Activated CD8-positive, alpha-beta memory T cell treated with anti-CD3 and anti-CD28 coated beads for 24 hours (primary cell): ENCODE results near the gene NCOA7.

Source experiments
- DNase-seq: peaks from one replicate; pipeline ENCODE4 v3.0.0-alpha.2; 2020

The NCOA7 gene

DNA sequence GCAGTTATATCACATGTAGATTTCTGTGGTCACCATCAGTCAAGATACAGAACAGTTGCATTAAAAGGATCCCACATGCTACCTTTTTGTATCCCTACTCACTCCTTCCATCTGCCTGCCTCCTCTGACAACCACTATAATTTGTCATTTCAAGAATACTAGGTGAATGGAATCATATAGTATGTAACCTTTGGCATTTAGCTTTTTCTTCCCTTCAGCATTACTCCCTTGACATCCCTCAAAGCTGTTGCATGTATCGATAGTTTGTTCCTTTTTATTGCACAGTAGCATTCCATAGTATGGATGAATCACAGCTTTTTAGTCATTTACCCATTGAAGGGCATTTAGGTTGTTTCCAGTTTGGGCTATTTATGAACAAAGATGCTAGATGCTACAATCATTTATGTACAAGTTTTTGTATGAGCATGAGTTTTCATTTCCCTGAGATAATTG, 26.1 kb downstream of the NCOA7 start:
- DNase-seq: no peak

GRCh38 chr6:125818225-125818657, 27.5 kb downstream of the NCOA7 start:
- DNase-seq: no peak

DNA sequence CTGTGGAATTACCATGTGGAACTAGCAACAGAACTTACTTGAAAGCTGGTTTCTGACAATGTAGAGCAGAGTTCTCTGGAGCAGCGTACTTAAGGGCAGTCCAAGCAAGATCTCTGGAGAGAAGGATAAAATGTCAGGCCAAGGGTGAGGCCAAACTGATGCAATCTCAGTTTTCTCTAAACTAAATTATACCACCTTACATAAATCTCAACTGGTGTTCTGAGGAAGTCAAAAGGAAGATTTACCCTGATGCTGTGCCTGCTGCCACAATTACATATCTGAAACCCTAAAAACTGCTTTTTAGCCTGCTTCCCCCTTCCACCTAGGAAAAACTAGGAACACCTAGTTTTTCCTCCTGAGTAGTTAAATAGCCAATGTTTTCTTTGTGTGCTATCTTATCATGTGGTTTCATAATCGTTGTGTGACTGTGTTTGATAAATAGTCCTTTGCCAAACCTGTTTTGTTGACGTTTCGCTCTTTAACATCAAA, 28.1 kb downstream of the NCOA7 start:
- no peak for DNase-seq

DNA sequence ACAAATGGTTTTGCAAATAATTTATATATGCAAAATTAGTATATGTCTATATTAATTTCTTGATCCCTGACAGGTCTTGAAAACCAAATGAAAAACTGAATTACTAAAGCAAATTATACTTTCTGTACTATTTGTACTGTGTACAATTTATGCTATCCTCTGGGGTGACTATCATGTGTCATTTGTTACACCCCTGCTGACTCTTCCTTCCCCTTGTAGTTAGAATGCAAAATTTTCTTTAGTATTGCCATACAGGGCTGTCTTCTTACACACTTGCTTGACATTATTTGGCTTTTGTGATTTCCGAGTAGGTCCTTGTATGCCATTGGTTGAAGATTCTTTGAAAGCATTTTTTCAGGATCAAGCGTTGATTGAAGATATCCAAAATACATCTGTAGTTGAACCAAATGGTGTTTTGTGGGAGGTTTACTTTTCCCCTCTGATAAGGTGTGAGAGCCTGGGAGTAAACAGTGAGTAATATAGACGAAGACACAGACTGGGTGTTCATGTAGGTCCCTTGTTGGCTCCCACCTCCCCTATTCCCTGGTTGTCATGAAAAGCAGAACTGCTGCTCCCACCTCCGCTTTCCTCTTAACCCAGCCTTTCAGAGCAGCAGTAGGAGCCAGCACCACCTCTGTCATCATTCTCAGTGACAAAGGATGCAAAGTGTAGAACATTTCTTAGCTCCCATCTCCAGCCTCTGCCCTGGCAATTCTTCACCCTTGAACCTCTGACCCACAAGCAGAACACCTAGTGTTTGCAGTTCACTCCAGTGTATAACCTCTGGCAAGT, 29.0 kb downstream of the NCOA7 start:
- no peak for DNase-seq

- DNase-seq: no peak
Observed at GRCh38 chr6:125821825-125822281, 31.1 kb downstream of the NCOA7 start.

GRCh38 chr6:125823180-125823579, 32.4 kb downstream of the NCOA7 start:
- no peak for DNase-seq

- no peak for DNase-seq
Observed at GRCh38 chr6:125824946-125825771, 34.4 kb downstream of the NCOA7 start.

GRCh38 chr6:125826695-125827463, 36.1 kb downstream of the NCOA7 start:
- DNase-seq: no peak

DNA sequence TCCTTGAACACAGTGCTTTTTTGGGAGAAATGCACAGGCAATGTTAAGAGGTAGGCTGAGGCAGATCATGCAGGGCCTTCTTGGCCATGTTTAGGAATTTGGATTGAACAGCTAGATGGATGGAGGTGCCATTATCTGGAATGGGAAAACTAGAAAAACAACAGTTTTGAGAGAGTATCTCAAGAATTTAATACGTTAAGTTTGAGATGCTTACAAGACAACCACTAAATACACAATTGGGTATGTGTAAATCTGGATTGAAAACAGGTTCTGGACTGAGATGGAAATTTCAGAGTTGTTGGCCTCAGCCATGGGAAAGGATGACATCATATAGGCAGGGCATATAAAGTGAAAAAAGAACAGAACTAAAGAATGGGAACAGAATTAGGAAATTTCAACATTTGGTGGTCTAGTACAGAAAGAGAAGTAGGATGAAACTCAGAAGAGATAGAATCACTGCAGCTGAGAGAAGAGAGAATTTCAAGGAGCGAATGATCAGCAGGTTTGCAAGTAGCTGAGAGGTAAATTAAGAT, 37.1 kb downstream of the NCOA7 start:
- DNase-seq: no peak

DNA sequence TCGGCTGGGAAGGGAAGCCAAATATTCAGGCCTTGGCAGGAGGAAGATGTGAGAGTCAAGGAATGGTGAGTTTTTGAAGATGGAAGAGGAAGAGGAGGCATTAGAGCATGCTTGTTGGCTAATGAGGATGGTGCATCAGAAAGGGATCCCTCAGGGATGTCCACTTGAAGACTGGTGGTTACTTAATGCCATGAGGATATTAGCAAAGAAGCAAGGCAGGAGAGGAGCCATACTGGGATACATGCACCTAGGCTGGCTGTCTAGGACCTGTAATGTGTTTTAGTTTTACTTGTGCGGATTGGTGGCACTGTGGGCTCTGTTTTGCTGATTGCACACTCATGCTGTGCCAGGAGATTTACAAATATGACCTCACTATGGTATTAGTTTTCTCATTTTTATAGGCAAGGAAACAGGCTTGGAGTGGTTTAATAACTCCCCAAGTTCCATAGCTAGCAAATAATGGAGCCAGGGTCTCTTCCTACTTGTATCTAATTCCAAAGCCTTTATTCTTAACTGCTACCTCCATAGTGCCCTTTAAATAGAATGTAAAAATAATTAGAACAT, 37.8 kb downstream of the NCOA7 start:
- DNase-seq: no peak

GRCh38 chr6:125829433-125829832, 38.7 kb downstream of the NCOA7 start:
- DNase-seq: no peak

DNA sequence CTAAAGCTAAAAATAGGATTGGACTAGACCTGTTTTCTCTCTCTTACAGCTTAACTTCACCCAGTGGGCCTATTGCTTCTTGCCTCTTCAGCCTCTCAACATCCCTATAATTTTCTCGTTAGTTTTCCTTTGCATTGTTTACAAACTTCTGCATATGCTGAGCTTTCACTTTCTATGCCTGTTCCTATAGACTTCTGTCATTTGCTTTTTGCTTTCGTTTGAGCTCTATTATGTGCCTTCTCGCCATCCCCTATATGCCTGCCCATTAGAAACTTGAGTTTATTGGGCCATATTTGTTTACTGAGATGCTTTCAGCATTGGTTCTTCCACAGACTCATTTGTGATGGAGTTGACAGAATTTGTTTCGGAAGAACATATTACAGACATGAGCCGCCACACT, 40.9 kb downstream of the NCOA7 start:
- DNase-seq: no peak

DNA sequence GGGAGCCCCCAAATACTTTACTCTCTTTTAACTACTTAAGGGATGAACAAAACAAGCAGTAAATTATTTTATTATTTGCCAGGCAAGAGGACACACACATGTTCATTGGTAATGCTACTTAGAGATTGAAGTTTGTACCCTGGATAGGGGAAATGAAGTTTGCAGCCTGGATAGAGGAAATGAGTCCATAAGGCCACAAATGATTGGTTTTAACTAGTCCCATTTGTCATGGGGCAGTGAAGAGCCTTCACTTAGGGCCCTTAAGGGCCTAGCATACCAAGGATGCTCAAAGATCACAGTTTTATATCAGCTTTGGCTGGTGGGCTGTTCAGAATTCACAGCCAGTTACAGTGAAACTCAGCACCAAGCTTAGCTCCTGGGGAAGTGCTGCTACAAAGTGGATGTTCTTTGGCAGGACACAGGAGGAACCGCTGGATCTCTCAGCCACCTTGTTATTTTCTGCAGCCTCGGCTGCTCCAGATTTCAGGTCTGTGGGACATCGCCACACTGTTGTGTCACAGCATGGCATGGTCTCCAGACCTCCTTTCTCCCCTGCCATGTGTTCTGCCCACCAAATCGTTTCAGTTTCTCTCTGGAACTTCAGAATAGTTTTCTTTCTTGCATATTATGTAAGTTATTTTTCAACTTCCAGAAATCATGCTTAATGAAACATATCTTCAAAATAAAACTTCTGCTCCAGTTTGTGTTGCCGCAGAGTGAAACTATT, 41.8 kb downstream of the NCOA7 start:
- no peak for DNase-seq

GRCh38 chr6:125834348-125834747, 43.6 kb downstream of the NCOA7 start:
- DNase-seq: no peak

GRCh38 chr6:125835221-125835744, 44.5 kb downstream of the NCOA7 start:
- no peak for DNase-seq

- DNase-seq: no peak
Observed at GRCh38 chr6:125836466-125836865, 45.7 kb downstream of the NCOA7 start.

GRCh38 chr6:125839471-125839870, 48.7 kb downstream of the NCOA7 start:
- no peak for DNase-seq

DNA sequence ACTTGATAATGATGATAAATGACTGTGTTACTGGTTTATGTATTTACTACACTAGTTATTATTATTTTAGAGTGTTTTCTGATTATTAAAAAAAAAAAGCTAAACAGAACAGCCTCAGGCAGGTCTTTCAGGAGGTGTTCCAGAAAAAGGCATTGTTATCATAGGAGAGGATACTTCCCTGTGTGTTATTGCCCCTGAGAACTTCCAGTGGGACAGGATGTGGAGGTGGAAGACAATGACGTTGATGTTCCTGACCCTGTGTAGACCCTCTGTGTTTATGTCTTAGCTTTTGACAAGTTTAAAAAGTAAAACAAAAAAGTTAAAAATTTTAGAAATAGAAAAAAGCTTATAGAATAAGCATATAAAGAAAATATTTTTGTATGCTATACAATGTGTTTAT, 49.1 kb downstream of the NCOA7 start:
- DNase-seq: no peak

DNA sequence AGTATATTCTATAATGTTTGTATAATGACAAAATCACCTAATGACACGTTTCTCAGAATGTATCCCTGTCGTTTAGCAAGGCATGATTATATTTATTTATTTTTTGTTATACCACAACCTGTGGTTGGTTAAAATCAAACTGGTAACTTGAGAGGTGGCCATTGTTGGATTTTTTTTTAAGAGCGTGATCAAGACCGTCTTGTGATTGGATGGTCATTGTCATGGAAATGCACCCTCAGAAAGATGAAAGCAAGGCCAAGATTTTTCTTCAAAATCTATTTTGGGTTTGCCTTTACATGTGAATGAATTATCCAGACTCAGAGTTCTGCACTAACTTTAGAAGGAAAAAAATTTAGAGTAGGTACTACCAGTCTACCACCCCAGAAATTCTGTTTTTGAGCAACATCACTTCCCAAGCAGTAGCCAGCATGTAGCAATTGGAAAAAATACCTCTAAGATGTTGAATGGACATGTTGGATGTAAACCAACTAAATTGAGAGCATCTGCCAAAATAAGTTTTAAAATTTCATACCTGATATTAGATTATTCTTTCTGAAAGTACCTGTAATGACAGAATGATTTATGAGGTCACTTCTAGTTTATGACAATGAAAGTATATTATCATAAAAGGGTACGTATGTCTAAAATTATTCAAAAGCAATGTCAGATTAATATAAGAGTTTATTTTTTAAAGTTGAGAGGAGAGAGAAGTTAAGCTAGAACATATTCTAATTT, 50.8 kb downstream of the NCOA7 start:
- no peak for DNase-seq

GRCh38 chr6:125842091-125842626, 51.4 kb downstream of the NCOA7 start:
- DNase-seq: no peak
